Activated CD8-positive, alpha-beta memory T cell treated with anti-CD3 and anti-CD28 coated beads, Interleukin-2, amount 50 U/mL, for 48 hours (primary cell): ENCODE results near the gene CALD1.

Source experiments
- DNase-seq: peaks from one replicate; pipeline ENCODE4 v3.0.0-alpha.2; 2020

Gene CALD1

DNA sequence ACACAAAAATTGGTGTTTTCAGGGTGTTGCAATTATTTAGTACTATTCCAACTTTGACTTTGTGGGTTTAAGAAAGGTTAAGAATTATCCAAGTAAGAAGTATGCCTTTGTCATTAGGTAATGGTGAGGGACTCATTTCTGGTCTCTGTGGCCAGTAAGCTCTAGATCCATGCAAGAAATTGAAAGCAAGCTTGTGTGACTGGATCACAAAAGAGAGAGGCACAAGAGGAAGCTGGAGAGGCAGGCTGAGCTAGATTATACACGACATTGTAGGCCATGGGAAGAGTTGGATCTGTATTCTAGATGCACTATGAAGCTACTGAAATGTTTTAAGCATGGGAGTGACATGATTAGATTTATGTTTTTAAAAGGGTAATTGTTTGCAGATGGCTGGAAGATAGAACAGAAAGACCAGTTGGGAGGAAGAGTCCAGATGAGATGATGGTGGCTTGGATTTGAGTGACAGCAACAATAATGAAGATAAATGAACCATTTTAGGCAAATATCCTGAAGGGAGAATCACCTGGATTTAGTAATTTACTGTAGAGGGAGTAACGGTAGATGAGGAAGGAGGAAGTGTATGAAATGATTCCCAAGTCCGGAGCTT is 50.0 kb downstream of the CALD1 start:
- DNase-seq: no peak

DNA sequence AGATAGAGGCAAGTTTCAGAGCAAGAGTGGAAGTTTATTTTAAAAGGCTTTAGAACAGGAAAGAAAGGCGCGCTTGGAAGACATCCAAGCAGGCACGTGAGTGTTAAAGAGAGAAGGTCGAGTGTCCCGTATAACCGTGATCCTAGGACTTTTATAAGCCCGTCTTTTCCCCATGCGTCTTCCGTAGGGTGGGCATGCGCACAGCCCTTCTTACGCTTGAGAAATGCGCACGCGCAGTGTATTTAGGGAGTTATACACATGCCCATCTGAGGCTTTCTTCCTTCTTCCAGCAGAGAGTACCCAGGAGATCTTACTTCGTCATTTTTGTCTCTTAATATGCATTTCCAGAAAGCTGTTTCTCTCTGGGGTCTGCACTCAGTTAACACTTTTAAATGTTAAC is 52.4 kb downstream of the CALD1 start:
- DNase-seq: no peak

DNA sequence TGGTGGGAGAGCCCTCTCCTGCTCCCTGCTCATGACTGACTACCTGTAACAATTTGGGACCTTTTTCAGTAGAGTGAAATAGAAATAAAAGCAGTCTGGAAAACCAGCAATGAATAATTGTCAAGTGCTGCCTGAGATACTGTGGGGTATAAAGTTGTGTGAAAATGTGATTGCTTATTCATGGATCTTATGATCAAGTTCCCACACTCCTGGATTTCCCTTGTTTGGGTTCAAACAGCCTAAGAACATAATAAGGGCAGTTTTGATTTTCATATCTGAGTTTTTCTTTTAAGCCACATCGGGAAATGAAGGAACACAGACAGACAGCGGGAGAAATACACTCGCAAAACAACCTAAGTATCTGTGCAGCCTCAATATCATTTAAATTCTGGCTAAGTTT is 52.9 kb downstream of the CALD1 start:
- DNase-seq: no peak

DNA sequence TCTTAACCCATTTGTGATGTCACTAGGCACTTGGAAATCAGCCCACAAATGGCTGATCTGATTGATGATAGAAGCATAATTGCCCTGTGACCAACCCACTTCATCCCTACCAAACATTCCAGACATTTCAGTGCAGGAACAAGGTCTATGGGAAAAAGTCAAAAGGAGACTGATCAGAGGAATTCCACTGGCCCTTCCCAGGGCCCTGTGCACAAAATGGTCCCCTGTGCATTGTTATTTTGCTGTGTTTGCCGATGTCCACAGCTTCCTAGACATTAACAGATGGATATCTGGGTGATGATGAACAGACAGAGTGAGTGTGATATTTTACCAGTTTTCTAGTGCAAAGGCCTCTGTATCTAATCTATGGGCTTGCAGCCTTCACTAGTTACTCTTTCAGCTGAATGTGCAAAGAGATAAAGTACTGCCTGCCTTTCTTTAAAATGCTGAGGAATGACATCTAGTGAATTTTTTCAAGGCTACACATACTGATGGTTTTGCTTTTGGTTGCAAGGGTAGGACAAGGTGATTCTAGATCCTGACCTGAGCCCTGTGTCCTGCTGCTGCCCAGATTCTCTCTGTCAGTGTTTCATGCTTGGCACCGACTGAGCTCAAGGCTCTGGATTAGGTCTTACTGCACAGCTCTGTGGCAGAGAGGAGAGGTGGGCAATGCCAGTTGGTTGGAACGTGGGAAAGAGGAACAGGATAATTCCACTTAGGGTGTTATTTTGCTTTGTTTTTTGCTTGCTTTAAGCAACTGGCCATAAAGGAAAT is 55.4 kb downstream of the CALD1 start:
- no peak for DNase-seq

DNA sequence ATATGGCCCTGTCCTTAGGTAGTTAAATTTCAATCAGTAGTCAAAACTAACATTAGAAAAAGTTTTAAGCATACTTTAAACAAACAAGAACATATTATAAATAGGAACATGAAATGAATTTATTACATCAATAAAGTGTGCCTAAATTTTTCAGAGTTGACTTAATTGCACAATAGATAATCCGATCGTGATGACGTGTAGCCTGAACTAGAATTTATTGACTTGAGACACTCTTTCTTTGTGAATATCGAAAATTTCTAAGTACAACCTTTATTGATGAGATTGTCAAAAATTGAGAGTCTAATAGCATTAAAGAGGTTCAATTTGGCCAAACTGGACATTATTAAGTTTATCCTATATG is 56.0 kb downstream of the CALD1 start:
- DNase-seq: no peak

DNA sequence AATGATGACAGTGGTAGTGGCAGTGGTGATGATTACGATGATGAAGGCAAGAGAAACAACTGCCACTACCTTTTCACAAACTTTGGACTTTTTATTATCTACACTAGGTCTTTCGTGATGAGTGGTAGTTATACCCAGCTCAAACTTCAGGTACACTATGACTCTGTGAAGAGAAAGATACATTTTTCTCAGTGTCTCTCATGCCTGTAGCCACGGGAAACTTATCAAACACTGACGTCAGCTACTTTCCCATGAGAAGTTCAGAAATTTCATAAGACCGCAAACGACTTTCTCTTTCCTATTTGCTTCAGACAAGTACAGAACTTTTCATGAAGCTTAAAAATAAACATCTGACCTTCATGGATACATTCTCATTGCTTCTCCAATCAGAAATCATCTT is 57.0 kb downstream of the CALD1 start:
- DNase-seq: no peak

DNA sequence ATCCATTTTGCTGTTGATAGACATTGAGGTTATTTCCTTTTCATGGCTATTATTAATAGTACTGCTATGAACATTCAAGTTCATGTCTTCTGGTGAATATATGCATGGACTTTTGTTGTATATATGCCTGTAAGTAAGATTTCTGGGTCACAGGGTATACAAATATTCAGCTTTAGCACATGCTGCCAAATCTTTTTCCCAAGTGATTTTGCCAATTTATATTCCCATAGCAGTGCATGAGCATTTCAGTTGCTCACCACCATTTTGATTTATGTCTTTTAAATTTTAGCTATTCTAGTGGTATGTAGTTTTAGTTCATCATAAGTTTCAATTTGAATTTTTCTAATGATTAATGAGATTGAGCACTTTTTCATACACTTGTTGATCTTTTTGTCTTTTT is 59.9 kb downstream of the CALD1 start:
- DNase-seq: no peak

DNA sequence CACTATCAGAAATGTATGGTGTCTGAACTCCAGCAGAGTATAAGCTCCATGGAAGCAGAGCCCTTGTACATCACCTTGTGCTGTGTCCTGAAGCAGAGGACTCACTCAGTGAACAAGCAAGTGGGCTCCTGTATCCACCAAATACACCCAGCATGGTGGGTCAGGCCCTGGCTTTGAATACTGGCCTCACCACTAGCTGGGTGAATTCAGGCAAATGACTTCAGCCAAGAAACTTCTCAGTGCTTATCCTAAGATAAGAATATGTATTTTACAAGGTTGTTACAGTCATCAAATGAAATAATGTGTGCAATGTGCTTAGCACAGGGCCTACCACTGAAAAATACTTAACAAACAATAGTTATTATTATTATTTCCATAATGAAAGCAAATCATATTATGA is 62.6 kb downstream of the CALD1 start:
- no peak for DNase-seq

DNA sequence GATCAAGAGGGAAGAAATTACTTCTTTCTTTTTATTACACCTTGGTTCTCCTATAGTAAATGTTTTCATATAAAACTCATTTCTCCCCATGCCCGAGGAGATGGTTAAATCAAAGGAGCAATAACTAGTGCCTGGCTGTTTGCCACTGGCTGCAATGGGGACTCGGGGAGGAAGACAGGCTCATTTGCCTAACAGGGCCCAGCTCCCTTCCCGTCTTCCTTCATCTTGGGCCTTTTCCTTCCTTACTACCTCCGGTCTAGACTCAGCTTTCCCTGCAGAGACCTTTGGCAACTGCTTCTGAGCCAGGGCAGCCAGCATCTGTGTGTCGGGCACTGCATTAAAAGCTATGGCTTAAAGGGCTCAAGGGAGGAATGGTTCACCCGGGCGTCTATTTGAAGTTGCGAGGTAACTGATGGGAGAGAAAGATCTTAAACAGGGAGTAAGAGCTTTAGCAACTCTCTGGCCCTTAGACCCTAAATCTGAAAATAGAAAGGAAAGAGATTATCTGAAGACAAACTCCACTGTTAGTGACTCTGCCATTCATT is 63.5 kb downstream of the CALD1 start:
- no peak for DNase-seq

DNA sequence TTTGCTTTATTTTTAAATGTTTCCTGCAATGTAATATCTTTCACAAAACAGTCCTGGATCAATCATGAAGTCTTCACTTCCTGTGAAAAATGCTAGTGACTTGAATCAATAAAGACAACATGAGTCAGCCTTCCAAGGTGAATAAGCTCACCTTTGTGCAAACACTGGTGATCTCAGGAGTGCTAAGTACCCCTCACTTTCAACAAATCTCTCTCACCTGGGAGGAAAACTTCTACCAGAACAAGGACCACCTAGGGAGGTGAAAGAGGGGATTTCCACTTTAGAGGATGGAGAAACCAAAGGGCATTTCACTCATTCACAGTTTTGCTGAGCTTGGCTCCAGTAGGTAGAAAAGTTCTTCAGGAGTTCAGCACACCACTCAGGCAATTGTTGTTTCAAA is 64.8 kb downstream of the CALD1 start:
- no peak for DNase-seq

DNA sequence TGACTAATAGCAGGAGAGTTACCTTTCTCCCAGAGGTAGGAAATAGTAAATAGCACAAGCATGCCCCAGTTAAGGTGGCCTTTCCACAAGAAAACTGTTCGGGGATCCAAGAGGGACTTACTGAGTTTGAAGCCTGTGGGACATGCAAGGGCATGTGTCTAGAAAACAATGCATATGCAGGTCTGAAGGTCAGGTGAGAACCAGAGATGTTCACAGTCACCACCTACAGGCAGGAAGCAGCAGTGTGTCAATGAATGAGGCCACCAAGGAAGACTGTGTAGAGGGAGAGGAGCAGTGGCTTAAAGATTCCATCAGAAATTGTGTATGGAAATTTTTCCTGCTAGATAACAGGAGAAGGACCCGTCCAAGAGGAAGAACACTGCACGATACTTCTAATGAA is 66.0 kb downstream of the CALD1 start:
- no peak for DNase-seq

DNA sequence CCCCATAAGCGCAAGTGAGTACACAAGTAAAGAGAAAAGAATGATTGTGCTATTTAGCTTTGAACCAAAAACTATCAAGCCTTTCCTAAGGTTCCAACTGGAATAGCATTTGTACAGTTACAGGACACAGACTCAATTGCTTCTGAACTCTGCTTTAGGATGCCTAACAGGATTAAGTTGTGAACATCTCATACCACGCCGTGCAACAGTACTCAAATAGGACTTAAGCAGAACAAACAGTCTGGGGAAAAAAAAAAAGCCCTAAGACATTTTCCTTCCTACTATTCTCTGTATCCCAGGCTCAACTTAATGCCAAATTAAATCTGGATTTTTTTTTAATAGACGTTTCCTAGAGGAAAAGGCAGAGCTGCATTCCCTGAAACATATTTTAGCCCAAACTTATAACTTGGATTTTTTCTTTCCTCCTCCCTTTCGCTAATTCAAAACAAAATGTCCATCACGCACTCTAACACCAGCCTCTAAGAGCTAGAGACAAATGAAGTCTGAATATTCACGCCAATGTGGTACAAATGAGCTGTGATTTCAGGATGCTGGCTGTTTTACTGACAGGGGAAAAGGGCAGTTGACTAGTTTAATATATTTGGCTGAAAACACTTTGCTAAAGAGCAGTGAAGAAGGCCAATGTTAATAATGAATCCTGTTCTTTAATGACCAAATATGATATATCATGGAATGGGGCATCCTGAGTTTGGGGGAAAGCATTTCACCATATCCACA is 68.6 kb downstream of the CALD1 start:
- DNase-seq: no peak

DNA sequence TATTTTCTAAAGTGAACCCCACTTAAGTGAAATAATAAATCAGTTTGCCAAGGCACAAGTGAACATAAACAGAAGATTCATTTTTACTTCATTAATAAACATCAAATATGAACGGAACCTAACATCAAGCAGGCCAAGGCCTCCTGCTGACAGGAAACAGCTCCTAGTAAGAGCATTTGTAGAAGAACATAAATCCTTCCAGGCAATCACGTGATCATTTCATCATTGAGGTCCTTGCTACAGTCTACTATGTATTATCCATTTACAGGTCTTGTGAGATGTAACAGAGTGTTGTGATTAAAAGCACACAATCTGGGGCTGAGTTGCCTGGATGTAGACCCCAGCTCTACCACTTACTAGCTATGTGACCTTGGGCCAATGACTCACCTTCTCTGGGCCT is 70.6 kb downstream of the CALD1 start:
- DNase-seq: no peak

DNA sequence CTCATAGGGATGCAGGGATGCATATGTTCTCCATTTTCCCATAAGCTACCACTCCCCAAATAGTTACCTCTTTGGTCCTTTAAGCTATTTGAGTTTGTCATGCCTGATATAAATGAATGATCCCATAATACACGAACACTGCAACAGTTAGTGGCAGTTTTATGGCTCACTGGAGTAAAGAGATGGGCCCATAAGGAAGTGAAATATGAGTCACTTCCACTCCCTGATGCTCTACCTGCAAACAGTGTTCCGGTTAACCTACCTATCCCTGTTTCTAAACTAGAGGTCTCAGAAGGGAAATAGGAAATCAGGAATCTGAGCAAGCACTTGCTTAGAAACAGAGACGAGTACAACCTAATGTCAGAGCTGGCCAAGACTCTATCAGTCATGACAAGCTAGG is 71.7 kb downstream of the CALD1 start:
- no peak for DNase-seq

DNA sequence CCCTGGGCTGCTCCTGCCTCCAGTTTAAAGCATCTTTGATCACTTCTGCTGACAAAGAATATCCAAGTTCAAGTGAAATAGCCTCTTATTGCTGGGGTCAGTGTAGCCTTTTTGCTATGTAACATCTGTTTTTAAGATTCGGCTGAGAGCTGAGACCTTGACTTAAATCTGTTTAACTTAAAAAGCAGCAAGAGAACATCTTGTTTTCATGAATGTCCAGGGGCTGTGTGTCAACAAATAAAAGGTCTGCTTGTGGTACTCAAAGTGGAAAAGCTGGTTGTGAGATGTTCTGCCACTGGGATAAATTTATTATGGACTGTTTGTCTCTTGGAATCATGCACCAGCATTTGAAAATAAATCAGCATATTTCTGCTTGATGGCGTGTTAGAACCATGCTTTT is 73.2 kb downstream of the CALD1 start:
- DNase-seq: no peak

DNA sequence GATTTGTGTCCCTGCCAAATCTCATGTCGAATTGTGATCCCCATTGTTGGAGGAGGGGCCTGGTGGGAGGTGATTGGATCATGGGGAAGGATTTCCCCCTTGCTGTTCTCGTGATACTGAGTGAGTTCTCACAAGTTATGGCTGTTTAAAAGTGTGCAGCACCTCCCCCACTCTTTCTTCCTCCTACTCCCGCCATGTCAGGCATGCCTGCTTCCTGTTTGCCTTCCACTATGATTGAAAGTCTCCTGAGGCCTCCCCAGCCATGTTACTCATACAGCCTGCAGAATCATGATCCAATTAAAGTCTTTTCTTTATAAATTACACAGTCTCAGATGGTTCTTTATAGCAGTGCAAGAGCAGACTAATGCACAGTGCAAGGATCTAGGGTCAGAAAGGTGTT is 75.4 kb downstream of the CALD1 start:
- DNase-seq: no peak

DNA sequence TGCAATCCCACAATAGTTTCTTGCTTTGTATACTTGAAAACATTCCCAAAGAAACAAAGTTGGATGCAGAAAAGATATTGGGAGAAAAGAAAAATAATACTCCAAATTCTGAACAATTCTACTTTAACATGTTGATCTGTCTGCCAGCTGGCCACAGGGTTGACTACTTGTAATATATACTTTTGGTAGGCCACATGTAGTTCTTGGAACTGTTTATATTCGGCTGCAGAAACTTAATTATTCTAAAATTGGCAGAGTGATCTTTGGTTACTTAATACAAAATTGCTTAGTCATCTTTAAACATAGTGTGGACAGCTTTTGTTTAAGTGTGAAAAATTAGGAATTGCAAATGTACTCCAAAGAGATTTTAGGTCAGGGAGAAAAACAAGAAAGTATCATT is 76.0 kb downstream of the CALD1 start:
- DNase-seq: no peak

DNA sequence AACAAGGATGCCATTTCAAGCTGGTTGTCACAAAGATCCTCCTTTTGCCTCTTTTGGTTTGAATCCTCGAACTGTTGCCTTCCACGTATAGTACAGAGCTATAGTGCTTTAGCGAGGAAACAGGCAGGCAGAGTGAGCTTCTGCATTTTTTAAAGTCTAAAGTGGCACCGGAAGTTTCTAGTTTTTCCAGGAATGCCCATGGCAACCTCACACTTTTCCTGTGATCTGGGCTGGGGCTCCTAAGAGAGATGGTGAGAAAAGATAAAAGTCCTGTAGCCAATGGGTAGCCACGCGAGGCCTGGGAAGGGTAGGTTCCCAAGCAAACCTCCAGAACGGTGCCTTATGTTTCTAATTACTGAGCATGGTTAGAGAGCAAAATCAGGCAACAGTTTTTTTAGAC is 76.7 kb downstream of the CALD1 start:
- DNase-seq: no peak

DNA sequence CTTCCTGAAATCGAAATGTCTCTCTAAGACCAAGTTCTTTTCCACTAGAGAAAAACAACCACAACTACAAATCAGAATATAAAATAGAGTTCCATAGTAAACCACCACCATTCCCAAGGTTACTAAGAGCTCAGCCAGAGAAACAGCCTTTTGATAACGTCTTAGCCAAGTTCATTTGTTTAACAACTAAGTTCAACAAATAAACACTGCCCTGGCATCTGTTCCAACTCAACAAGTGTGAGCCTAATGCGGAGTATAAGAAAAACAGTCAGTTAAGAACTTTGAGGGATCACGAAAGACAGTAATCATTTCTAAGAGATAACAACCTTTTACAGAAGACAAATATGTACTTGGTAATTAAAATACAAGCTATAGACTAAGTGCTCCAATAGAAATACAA is 77.3 kb downstream of the CALD1 start:
- DNase-seq: no peak

DNA sequence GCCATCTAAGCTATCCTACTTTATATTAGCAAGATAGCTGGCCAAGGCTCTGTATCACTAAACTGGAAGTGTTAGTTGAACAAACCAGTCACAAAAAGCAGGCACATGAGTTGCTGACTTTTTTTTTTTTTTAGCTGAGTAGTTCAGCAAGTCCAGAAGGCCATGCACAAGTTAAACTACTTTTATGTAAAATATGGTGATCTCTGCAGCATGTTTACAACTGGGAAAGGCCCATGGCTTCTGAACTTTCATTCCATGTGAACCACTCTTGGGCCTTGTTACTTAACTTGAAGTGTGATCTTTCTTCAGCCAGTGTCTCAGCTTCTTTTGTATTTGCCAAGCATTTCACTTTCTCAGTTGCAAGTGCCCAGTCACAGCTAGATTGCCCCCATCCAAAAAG is 78.5 kb downstream of the CALD1 start:
- DNase-seq: no peak

DNA sequence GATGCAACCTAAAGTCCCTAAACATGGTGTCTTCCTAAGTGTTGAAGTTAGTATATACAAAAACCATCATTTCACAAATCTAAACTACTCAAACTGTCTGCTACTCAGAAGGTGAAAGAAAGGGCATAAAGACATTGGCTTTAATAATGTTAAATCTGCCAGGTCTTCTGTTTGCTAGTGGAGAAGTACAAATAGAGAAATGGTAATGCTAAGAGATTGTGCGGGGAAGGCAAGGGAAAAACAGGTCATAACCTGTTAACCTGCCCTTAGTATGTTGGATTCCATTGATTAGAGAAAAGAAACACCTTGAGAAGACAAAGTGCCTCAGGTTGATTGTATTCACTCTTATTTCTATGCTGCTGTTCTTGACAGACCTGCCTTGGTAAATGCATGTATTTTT is 80.3 kb downstream of the CALD1 start:
- no peak for DNase-seq

DNA sequence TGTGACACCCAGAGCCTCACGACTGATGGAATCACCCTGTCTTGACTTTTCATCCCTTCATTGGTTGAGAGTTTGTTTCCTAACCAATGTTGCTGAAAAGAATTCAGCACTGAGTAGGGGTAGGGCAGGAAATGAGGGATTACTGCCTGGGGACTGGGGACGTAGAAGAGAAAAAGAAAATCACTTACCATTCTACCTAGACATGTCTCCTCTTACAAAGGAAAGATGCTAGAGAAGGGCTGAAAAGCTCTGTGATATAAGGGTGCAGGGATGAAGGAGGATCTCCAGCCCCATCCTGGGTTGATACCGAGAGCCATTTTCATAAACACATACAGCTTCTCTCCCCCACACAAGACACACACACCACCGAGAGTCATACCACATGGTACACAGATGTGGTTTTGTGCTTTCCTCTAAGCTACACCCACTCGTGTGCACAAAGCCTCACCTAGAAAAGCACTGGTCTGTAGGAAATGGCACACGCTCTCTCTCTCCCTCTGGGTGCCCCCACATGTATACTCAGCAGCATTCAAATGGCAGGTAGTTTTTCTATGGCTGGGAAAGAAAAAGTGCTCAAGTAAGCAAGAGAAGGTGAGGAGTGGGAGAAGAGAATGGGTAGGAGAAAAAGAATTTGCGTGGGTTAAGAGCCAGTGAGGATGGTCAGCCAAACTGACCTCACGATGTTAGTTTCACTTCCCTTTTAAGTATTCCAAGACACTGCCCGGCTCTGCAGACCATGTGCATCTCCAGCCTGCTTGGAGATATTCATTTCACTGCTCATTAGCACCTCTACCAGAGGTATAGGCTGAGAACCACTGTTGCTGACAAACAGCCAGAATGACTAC is 85.8 kb downstream of the CALD1 start:
- no peak for DNase-seq

DNA sequence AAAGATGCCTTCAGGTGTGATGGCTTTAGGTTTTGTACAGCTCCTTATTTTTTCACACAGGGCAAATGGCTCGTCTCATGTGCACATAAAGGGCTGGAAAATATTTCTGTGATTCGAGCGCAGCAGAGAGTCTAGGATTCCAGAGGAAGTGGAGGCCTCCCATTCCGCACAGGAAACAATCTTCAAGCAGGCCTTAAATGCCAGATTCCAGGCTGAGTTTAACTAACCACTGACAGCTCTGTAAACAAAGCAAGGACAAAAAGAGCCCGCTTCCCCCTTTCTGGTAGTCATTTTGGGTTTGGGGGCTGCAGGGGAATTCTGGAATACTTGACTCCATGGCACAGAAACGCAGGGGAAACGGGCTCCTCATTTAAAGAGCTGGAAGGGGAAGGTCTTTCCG is 87.2 kb downstream of the CALD1 start:
- DNase-seq: no peak
